GM19397 (cell line): Measurements from ENCODE around the gene PARD6B.
A peak's percentile ranks its signal among the peaks of the same experiment; 100 is the strongest.
"Not testable (repeated sequence)": the region's sequence is repeated elsewhere in the genome, so short reads cannot be mapped to it uniquely, and the experiment has no call there.

ENCODE experiments used
- ATAC-seq: cut with Tn5 transposase; IDR thresholded peaks from one replicate; pipeline ENCODE4 v1.9.1; 2021; ENCODE audit warnings: mild to moderate bottlenecking, moderate library complexity; ENCODE audit not compliant: unreplicated experiment

PARD6B gene

GRCh38 chr20:50794181-50794845, 62.9 kb downstream of the PARD6B start:
- peak; percentile 2 for ATAC-seq

GRCh38 chr20:50794846-50795634, 63.7 kb downstream of the PARD6B start, which contains the start of gene BCAS4:
TSS of gene BCAS4 (plus strand) at chr20:50795061. CDS start at chr20:50795084, 23 bp downstream.
- ATAC-seq, result peak; percentile 76

DNA sequence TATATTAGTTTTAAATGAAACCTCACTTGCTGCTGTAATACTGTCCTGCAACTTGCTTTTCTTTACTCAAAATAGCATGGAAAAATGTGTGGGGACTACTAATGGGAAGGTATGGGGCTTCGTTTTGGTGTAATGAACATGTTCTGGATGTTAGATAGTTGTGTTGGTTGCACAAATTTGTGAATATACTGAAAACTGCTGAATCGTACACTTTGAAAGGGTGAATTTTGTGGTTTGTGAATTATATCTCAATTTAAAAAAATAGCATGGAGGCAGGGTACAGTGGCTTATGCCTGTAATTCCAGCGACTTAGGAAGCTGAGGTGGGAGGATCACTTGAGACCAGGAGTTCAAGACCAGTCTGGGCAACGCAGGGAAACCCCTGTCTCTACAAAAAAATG, 65.8 kb downstream of the PARD6B start:
- no peak for ATAC-seq

DNA sequence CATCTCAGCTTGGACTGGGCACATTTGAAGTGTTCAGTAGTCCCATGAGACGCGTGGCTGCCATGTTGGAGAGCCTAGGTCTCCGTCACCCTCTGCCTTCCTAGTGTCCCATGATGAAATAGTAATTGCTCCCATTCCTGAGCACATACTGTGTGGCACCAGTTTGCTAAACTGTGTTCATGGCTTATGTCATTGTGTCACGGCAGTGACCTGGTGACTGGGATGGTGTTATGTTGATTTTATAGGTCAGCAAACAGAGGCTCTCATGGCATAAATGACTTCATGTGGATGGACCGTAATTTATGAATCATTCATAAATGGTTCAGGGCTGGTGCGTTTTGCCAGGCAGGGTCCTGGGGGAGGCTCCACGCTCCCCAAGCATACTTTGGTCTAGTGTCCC, 67.3 kb downstream of the PARD6B start:
- no peak for ATAC-seq

GRCh38 chr20:50799176-50799889, 68.0 kb downstream of the PARD6B start:
- no peak for ATAC-seq

DNA sequence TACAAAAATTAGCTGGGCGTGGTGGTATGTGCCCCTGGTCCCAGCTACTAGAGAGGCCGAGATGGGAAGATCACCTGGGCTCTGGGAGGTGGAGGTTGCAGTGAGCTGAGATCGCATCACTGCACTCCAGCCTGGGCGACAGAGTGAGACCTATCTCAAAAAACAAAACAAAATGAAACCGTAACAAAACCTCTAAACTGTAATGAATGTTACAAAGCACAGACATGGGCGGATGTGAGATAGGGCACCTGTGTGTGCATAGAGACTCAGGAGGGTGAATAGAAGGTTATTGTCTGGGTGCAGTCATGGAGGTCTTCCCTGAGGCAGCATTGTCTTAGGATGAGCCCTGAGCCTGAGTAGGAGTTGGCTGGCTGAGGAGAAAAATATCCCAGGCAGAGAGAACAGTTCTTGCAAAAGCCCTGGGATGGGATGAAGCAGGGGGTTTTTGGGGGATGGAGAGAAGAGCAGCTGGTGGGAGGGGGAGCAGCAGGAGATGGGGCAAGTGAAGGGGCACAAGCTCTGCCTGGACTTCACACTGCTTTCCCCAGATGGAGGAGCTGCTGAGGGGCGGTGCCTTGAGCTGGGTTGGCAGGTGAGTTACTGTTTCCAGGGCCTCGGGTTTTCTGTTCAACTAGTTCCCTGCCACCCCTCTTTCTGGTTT, 68.6 kb downstream of the PARD6B start:
- peak; percentile 42 for ATAC-seq

DNA sequence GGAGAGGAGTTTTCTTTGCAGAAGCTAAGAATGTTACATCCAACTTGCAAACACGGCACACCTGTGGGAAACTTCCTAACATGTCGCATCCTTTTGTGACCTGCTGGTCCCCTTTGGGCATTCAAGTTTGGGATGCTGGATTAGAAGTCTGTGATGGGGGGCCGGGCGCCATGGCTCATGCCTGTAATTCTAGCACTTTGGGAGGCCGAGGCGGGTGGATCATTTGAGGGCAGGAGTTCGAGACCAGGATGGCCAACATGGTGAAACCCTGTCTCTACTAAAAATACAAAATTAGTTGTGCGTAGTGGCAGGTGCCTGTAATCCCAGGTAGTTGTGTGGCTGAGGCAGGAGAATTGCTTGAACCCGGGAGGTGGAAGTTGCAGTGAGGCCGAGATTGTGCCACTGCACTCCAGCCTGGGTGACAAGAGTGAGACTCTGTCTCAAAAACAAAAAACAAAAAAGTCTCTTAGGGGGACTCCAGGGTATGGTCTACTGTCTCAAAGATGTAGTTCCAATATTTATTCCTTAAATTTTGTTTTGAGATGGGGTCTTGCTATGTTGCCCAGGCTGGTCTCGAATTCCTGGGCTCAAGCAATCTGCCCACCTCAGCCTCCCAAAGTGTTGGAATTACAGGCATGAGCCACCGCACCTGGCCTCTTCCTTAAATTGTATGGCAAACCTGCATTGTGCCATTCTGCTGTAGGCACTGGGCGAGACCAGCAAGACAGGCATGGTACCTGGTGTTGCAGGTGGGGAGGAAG, 69.8 kb downstream of the PARD6B start:
- ATAC-seq, result not testable (repeated sequence)

GRCh38 chr20:50801747-50802125, 70.4 kb downstream of the PARD6B start:
- ATAC-seq, result no peak

DNA sequence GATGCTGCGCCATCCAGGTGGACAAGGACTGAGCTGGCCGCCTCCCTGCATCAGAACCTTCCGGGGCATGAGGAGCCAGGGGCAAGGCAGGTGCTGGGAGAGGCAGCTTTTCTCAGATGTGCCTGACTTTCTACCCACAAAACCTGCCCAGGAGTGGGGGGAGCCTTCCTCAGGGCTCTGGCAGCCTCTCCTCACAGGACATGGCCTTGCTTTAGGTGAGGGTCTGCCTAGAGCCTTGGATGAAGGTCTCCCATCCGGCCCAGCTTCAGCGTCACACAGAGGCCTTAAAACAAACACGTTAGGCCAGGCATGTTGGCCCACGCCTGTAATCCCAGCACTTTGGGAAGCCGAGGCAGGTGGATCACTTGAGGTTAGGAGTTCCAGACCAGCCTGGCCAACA, 70.9 kb downstream of the PARD6B start:
- no peak for ATAC-seq

DNA sequence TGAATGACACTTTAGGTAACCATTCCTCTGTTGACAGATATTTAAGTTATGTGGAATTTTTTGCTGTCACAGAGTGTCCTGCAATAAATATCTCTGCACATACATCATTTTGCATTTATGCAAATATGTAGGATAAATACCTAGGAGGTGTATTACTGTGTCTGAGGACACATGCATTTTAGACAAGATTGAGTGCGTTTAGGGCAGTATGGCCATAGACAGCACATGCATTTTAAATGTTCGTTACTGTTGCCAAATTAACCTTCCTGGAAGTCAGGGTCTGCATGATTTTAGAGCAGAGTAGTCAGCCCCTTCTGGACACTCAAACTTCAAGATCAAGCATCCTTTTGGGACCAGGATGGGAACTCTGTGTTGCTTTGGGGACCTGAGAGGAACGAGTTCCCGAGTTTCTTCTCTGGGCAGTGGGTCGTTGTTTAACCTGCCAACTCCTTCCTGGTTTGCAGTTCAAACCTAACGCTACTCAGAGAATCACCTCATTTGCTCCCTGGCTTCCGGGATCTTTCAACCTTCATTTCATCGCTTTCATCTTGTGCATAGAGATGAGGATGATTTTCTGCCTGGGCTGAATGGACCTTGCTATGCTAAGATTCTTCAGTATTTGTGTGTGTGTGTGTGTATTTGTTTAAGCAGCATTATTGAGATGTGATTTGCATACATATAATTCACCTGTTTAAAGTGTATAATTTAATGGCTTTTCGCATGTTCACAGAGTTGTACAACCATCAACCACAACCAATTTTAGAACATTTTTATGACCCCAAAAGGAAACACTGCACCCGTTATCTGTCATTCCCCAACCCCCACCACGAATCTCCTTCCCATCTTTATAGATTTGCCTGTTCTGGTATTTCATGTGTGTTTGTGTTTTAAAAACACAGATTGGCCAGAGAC, 73.3 kb downstream of the PARD6B start:
- ATAC-seq, result no peak

DNA sequence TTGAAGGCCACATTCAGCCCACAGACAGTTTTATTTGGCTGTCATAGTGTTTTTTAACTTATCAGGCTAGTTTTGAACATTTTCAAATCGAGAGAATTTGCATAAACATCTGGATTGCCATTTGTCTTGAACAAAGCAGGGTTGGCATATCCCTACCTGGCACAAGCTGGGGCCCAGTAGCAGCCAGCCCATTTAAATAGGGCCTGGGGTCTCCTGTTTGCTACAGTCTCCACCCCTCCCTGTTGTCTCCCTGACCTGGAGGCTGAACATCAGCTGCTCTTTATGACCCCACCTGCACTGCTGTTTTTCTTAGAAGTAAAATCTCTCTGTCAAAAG, 73.9 kb downstream of the PARD6B start:
- ATAC-seq, result no peak

DNA sequence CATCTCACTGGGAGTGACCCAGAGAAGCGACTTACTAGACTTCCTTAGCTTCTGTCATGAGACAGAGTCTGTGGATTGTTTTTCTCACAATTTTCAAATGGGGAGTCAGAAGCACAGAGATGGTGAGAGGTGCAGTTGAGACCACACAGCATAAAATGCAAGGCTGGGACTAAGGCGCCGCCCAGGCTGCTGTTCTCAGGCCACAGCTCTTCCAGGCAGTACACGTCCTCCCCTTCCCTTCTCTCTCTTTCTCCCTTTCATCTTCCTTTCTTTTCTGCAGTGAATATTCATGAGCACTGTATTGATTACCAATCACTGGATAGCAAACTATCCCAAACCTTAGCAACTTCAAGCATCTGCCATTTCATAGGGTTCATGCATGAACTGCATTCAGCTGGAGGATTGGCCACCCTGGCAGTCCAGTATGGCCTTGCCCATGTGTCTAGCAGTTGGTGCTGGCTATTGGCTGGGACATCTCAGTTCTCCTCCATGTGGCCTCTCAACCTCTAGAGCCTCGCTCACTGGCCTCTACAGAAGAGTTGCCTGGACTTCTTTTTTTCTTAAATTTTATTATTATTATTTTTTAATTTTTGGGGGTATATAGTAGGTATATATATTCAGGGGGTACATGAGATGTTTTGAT, 74.9 kb downstream of the PARD6B start:
- ATAC-seq, result no peak
